Measurements from ENCODE around the gene PLCB4.

Gene PLCB4

GRCh38 chr20:9401371-9401770 lies 332.5 kb downstream of the PLCB4 start:
- TF ChIP-seq, protein P1, sequence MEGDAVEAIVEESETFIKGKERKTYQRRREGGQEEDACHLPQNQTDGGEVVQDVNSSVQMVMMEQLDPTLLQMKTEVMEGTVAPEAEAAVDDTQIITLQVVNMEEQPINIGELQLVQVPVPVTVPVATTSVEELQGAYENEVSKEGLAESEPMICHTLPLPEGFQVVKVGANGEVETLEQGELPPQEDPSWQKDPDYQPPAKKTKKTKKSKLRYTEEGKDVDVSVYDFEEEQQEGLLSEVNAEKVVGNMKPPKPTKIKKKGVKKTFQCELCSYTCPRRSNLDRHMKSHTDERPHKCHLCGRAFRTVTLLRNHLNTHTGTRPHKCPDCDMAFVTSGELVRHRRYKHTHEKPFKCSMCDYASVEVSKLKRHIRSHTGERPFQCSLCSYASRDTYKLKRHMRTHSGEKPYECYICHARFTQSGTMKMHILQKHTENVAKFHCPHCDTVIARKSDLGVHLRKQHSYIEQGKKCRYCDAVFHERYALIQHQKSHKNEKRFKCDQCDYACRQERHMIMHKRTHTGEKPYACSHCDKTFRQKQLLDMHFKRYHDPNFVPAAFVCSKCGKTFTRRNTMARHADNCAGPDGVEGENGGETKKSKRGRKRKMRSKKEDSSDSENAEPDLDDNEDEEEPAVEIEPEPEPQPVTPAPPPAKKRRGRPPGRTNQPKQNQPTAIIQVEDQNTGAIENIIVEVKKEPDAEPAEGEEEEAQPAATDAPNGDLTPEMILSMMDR (IDR thresholded peaks at IDR 0.05; ENCODE audit: insufficient read depth, low read depth, low read length, missing control alignments) = no peak
- DNase-seq (ENCODE audit: low read depth) = no peak
- H3K4me3 ChIP-seq (ENCODE audit: low read depth, low read length) = no peak overlapping the region

DNA sequence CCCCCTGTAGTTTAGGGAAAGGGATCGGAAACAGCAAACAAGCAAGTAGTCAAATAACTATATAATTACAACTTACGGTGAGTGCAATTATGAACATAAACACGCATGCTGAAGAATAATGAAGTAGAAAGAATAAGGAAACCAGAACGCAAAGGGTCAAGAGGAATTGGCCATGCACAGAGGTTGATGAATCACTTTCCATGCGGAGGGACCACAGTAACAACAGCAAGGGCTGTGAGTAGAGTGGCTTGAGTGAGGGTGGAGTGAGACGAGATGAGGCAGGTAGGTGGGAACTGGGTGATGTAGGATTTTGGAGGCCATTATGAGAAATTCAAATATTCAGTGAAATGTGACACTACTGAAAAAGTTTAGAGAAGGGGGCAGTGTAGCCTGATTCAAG lies 333.3 kb downstream of the PLCB4 start:
- no peak overlapping the region for H3K4me3 ChIP-seq (ENCODE audit: low read depth, low read length)
- DNase-seq (ENCODE audit: low read depth) = no peak
- TF ChIP-seq, protein P1 (IDR thresholded peaks at IDR 0.05; ENCODE audit: insufficient read depth, low read depth, low read length, missing control alignments) = no peak

DNA sequence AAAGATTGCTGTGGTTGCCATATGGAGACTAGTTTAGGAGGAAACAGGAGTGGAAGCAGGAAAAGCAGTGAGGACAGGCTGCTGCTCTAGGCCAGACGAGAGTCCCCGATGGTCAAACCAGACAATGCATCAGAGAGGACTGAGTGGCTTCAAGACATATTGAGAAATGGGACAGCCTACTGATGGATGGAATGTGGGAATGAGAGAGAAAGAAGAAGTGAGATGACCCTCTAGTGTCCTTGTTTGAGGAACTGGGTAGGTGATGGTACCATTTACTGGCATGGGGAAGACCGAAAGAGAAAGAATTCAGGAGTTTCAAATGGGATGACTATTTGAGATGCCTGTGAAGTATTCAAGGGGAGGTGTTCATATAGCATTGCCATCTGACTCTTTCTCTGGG lies 333.7 kb downstream of the PLCB4 start:
- no peak for DNase-seq (ENCODE audit: low read depth)
- TF ChIP-seq, protein P1 (IDR thresholded peaks at IDR 0.05; ENCODE audit: insufficient read depth, low read depth, low read length, missing control alignments) = no peak
- H3K4me3 ChIP-seq (ENCODE audit: low read depth, low read length) = no peak overlapping the region

- TF ChIP-seq, protein P1 (IDR thresholded peaks at IDR 0.05; ENCODE audit: insufficient read depth, low read depth, low read length, missing control alignments) = no peak
These were observed 334.6 kb downstream of the PLCB4 start for GRCh38 chr20:9403448-9403847.

DNA sequence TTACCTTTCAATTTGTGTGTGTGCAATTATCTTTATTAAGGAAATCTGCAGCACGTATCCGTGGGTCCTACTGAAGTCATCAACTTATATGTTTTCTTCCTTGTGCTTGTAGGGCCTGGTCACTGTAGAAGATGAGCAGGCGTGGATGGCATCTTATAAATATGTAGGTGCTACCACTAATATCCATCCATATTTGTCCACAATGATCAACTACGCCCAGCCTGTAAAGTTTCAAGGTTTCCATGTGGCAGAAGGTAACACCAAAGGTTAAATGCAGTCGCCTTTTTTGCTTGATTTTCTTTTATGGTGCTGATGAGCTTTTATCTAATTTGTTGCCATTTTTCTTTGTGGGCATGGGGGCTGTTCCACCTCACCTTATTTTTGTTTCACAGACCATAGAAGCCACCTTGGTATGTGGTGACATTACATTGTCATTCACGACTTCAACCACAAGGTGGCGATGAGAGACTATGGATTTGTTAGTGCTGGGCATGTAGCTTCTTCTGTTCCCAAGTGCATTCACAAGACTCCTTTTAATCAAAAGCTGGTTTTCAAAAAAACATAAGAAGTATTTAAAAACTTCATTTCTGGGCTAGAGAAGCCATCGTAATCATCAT lies 339.0 kb downstream of the PLCB4 start:
- TF ChIP-seq, protein P1 (IDR thresholded peaks at IDR 0.05; ENCODE audit: insufficient read depth, low read depth, low read length, missing control alignments) = peak; percentile 71
- H3K4me3 ChIP-seq (ENCODE audit: low read depth, low read length) = no peak overlapping the region
- peak; percentile 80 for DNase-seq (ENCODE audit: low read depth)

More at GRCh38 chr20:9403448-9403847, 334.6 kb downstream of the PLCB4 start:
- no peak overlapping the region for H3K4me3 ChIP-seq (ENCODE audit: low read depth, low read length)
- peak; percentile 14 for DNase-seq (ENCODE audit: low read depth)

DNA sequence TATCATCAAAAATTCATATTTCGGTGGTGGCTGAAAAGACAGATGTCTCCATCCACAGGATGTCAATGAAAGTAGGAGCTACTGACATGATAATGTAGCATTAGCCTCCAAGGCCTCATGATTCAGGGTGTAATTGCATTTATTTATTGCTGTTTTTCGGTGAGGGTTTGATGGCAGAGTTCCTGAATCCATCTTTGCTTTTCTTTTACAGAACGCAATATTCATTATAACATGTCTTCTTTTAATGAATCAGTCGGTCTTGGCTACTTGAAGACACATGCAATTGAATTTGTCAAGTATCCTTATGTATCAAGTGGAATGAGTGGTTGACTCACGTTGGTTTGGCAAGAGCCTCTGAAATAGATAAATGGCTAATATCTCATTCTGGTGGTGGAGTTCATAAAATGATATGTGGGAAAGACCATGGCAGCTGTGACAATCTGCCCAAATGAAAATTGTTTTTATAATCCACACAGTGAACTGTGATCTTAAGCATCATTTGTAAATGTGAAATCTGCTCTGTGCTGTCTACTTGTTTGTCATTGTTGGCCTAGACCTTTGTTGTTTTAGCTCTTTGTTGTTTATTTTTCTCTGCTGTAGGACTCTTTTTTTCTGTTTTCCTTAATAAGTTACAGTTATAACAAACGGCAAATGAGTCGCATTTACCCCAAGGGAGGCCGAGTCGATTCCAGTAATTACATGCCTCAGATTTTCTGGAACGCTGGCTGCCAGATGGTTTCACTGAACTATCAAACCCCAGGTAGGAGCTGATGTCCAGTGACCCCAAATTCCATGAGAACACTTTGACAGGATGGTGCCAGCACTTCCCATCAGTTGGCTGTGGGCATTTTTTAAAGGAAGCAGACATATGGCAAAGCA lies 339.8 kb downstream of the PLCB4 start:
- H3K4me3 ChIP-seq (ENCODE audit: low read depth, low read length) = no peak overlapping the region
- TF ChIP-seq, protein P1 (IDR thresholded peaks at IDR 0.05; ENCODE audit: insufficient read depth, low read depth, low read length, missing control alignments) = no peak
- DNase-seq (ENCODE audit: low read depth) = no peak

Measured in GM12865 (cell line).